ENCODE data around the gene MFAP3L.

Gene MFAP3L

DNA sequence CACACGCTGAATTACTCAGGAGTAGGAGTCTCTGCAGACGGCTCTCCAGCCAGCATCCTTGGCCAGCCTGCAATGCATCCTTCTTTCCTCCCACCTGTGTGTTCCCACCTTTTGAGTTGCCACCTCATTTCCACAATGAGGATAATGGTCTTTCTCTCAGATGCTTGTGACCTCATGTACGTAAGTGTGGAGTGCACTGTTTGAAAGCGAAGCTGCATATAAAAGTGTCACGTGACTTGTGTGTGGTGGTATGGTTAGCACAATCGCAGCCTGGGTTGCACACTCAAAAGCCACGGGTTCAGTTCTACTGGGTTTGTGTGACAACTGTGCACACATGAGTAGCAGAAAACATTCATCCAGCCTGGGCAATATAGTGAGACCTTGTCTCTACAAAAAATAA lies 12.0 kb upstream of the MFAP3L start:
- no peak for DNase-seq (ENCODE audit: low read depth)
- no peak overlapping the region for H3K4me3 ChIP-seq (ENCODE audit: control insufficient read depth, low read depth, low read length)
- TF ChIP-seq, protein P1, sequence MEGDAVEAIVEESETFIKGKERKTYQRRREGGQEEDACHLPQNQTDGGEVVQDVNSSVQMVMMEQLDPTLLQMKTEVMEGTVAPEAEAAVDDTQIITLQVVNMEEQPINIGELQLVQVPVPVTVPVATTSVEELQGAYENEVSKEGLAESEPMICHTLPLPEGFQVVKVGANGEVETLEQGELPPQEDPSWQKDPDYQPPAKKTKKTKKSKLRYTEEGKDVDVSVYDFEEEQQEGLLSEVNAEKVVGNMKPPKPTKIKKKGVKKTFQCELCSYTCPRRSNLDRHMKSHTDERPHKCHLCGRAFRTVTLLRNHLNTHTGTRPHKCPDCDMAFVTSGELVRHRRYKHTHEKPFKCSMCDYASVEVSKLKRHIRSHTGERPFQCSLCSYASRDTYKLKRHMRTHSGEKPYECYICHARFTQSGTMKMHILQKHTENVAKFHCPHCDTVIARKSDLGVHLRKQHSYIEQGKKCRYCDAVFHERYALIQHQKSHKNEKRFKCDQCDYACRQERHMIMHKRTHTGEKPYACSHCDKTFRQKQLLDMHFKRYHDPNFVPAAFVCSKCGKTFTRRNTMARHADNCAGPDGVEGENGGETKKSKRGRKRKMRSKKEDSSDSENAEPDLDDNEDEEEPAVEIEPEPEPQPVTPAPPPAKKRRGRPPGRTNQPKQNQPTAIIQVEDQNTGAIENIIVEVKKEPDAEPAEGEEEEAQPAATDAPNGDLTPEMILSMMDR (IDR thresholded peaks at IDR 0.05; ENCODE audit: control insufficient read depth, insufficient read depth, low read depth, low read length, missing control alignments) = no peak

DNA sequence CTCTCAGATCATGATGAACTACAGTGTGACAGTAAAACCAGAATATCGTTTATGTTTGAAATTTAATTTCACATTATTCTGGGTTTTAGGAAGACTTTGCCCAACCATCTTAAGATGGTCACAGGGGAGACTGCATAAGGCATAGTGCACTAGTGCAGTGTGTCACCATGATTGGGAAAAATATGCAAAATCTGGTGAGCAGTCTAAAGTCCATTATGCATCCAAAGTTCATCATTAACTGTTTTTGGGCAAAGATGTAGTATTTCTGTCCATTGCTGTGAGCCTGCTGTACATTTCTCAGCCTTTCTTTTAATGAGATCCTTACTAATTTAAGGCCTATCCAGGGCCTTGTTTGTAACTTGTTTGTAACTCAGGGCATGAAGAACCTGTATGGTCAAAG lies 11.3 kb upstream of the MFAP3L start:
- TF ChIP-seq, protein P1 (IDR thresholded peaks at IDR 0.05; ENCODE audit: control insufficient read depth, insufficient read depth, low read depth, low read length, missing control alignments) = no peak
- no peak overlapping the region for H3K4me3 ChIP-seq (ENCODE audit: control insufficient read depth, low read depth, low read length)
- DNase-seq (ENCODE audit: low read depth) = no peak

- DNase-seq (ENCODE audit: low read depth) = no peak
- TF ChIP-seq, protein P1 (IDR thresholded peaks at IDR 0.05; ENCODE audit: control insufficient read depth, insufficient read depth, low read depth, low read length, missing control alignments) = no peak
- no peak overlapping the region for H3K4me3 ChIP-seq (ENCODE audit: control insufficient read depth, low read depth, low read length)
Observed at GRCh38 chr4:170035845-170036244, 9.7 kb upstream of the MFAP3L start.

- TF ChIP-seq, protein P1 (IDR thresholded peaks at IDR 0.05; ENCODE audit: control insufficient read depth, insufficient read depth, low read depth, low read length, missing control alignments) = no peak
- H3K4me3 ChIP-seq (ENCODE audit: control insufficient read depth, low read depth, low read length) = no peak overlapping the region
- no peak for DNase-seq (ENCODE audit: low read depth)
Observed at GRCh38 chr4:170035231-170035630, 9.0 kb upstream of the MFAP3L start.

DNA sequence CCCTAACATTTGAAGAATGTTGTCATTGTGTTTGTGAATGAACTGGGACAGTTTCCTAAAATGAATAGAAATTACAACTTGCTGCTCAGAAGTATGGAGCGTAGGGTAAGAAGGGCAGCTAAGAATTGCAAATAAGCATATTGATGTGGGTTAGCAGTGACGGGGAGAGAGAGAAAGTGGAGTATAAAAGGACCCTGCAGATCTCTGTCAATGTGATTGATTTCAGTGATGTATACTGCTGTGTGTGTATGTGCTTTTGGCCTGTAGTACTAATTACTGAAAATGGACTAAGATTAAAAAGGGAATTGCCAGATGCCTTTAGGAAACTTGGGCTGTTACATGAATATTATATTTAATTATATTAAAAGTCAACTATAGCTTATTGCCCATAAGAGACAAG lies 7.8 kb upstream of the MFAP3L start:
- TF ChIP-seq, protein P1 (IDR thresholded peaks at IDR 0.05; ENCODE audit: control insufficient read depth, insufficient read depth, low read depth, low read length, missing control alignments) = no peak
- no peak for DNase-seq (ENCODE audit: low read depth)
- H3K4me3 ChIP-seq (ENCODE audit: control insufficient read depth, low read depth, low read length) = no peak overlapping the region

GRCh38 chr4:170030121-170030520 lies 3.9 kb upstream of the MFAP3L start:
- no peak overlapping the region for H3K4me3 ChIP-seq (ENCODE audit: control insufficient read depth, low read depth, low read length)
- DNase-seq (ENCODE audit: low read depth) = no peak
- TF ChIP-seq, protein P1 (IDR thresholded peaks at IDR 0.05; ENCODE audit: control insufficient read depth, insufficient read depth, low read depth, low read length, missing control alignments) = no peak
